ENCODE measurements around the gene IDNK. TPM values are rescaled to one million over a fixed set of nuclear protein-coding genes. Genes with fewer than 3 reads are reported as not detected.

IDNK gene
- total and polyA plus RNA-seq, 10 of the 15 experiments (the other 5 are each of a cell fraction or from before 2014, with no cell fraction given) = 7.0 to 19.1 (median 10.6) TPM

DNA sequence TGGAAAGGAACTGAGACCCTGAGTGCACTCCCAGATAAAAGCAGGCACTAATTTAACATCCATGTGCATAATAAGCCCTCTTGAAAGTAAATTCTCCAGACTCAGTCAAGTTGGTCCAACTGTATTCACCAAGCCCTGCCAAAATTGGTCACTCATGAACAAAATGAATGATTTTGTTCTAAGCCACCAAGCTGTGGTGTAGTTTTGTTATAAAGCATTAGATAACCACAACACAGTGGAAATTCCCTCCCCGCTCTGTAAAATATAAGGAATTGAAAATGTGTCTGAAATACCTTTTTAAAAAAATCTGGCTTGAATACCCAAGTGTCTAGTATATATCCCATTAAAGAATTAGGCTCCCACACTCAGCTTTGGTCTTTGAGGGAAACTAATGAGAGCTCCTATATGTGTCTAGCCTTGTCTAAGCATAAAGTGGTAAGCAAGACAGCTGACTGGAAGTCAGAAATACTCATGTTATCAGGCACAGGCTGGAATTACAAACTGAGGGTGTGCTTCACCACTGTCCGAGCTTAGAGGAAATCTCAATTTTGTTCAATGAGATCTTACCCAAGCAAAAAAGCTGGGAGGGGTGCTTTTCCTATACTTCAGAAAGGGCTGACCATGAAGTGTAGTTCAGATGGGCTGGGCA is 33.2 kb downstream of the IDNK start (continued):
- no peak for TF ChIP-seq BHLHE40 (IDR thresholded peaks at IDR 0.05; ENCODE audit: borderline replicate concordance in 1 of 2, low read depth in 2 of 2, low read length in 1 of 2)
- no peak for TF ChIP-seq TARDBP (IDR thresholded peaks at IDR 0.05; ENCODE audit: borderline replicate concordance)
- TF ChIP-seq RELB (IDR thresholded peaks at IDR 0.05; ENCODE audit: low read depth) = peak; percentile 71; the same call in 1 of the 2 replicates
- no peak for TF ChIP-seq SMC3 (IDR thresholded peaks at IDR 0.05; ENCODE audit: borderline replicate concordance, low read length)
- no peak for TF ChIP-seq SIN3A (IDR thresholded peaks at IDR 0.05; ENCODE audit: low read depth, low read length)
- no peak for TF ChIP-seq ZNF207 (IDR thresholded peaks at IDR 0.05; ENCODE audit: borderline replicate concordance)
- no peak for TF ChIP-seq ZBTB33 (IDR thresholded peaks at IDR 0.05)
- peak; percentile 53; the same call in 1 of the 2 replicates for TF ChIP-seq FOXM1 (IDR thresholded peaks at IDR 0.05; ENCODE audit: low read depth, low read length)
- TF ChIP-seq NKRF (conservative IDR thresholded peaks at IDR 0.05) = no peak
- TF ChIP-seq, protein P1, sequence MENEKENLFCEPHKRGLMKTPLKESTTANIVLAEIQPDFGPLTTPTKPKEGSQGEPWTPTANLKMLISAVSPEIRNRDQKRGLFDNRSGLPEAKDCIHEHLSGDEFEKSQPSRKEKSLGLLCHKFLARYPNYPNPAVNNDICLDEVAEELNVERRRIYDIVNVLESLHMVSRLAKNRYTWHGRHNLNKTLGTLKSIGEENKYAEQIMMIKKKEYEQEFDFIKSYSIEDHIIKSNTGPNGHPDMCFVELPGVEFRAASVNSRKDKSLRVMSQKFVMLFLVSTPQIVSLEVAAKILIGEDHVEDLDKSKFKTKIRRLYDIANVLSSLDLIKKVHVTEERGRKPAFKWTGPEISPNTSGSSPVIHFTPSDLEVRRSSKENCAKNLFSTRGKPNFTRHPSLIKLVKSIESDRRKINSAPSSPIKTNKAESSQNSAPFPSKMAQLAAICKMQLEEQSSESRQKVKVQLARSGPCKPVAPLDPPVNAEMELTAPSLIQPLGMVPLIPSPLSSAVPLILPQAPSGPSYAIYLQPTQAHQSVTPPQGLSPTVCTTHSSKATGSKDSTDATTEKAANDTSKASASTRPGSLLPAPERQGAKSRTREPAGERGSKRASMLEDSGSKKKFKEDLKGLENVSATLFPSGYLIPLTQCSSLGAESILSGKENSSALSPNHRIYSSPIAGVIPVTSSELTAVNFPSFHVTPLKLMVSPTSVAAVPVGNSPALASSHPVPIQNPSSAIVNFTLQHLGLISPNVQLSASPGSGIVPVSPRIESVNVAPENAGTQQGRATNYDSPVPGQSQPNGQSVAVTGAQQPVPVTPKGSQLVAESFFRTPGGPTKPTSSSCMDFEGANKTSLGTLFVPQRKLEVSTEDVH (IDR thresholded peaks at IDR 0.05; ENCODE audit: low read depth, partially characterized antibody) = no peak
- TF ChIP-seq, protein P2, sequence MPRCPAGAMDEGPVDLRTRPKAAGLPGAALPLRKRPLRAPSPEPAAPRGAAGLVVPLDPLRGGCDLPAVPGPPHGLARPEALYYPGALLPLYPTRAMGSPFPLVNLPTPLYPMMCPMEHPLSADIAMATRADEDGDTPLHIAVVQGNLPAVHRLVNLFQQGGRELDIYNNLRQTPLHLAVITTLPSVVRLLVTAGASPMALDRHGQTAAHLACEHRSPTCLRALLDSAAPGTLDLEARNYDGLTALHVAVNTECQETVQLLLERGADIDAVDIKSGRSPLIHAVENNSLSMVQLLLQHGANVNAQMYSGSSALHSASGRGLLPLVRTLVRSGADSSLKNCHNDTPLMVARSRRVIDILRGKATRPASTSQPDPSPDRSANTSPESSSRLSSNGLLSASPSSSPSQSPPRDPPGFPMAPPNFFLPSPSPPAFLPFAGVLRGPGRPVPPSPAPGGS (IDR thresholded peaks at IDR 0.05; ENCODE audit: borderline replicate concordance, insufficient read depth, low read depth, low read length, poor library complexity, severe bottlenecking) = no peak
- TF ChIP-seq EP300 (IDR thresholded peaks at IDR 0.05; ENCODE audit: borderline replicate concordance in 1 of 2, control insufficient read depth in 1 of 2, low read depth in 2 of 2, low read length in 2 of 2) = no peak
- no peak for TF ChIP-seq YY1 (IDR thresholded peaks at IDR 0.05; ENCODE audit: low read depth, low read length)
- peak; percentile 63 for TF ChIP-seq SPI1 (IDR thresholded peaks at IDR 0.05; ENCODE audit: borderline replicate concordance, insufficient read depth, low read depth, low read length)
- no peak for TF ChIP-seq POU2F2 (IDR thresholded peaks at IDR 0.05; ENCODE audit: borderline replicate concordance, low read depth, low read length)
- no peak for TF ChIP-seq CREB1 (IDR thresholded peaks at IDR 0.05; ENCODE audit: low read depth)
- TF ChIP-seq RELA (IDR thresholded peaks at IDR 0.05; ENCODE audit: borderline replicate concordance, partially characterized antibody) = no peak
- TF ChIP-seq LARP7 (IDR thresholded peaks at IDR 0.05) = no peak
- TF ChIP-seq SUPT20H (IDR thresholded peaks at IDR 0.05; ENCODE audit: borderline replicate concordance, control insufficient read depth, low read depth, low read length) = no peak
